SW 1271 (cell line): ENCODE results near the gene MMEL1.
A peak's percentile ranks its signal among the peaks of the same experiment; 100 is the strongest.
"Not testable (repeated sequence)": the region's sequence is repeated elsewhere in the genome, so short reads cannot be mapped to it uniquely, and the experiment has no call there.

Experiments used
- DNase-seq, 2 experiments: peaks; one replicate each; lab custom pipeline; 2025; lab: John Stamatoyannopoulos, UW

The MMEL1 gene

GRCh38 chr1:2557482-2558400 is 75.1 kb downstream of the MMEL1 start:
- no peak for DNase-seq

- no peak for DNase-seq
Measured at GRCh38 chr1:2556678-2557481, 75.9 kb downstream of the MMEL1 start.

GRCh38 chr1:2556277-2556677 is 76.5 kb downstream of the MMEL1 start, which contains the start of gene TNFRSF14:
TSS of gene TNFRSF14 (plus strand) at chr1:2556371. CDS start at chr1:2556665, 294 bp downstream.
- DNase-seq, result peak in 1 of 2 experiments; percentile 39

- DNase-seq, result no peak
Measured at GRCh38 chr1:2555634-2556276, 77.1 kb downstream of the MMEL1 start.

- DNase-seq, result no peak
Measured at GRCh38 chr1:2554621-2555387, 78.0 kb downstream of the MMEL1 start.

GRCh38 chr1:2553871-2554620 is 78.8 kb downstream of the MMEL1 start:
- DNase-seq, result no peak

GRCh38 chr1:2553076-2553475 is 79.7 kb downstream of the MMEL1 start:
- DNase-seq, result not testable (repeated sequence)

GRCh38 chr1:2552189-2552588 is 80.6 kb downstream of the MMEL1 start:
- DNase-seq, result no peak

GRCh38 chr1:2551544-2551943 is 81.3 kb downstream of the MMEL1 start:
- not testable (repeated sequence) for DNase-seq

GRCh38 chr1:2550309-2550861 is 82.4 kb downstream of the MMEL1 start:
- DNase-seq, result not testable (repeated sequence)

GRCh38 chr1:2549367-2550029 is 83.3 kb downstream of the MMEL1 start:
- not testable (repeated sequence) for DNase-seq

GRCh38 chr1:2548068-2548589 is 84.7 kb downstream of the MMEL1 start:
- peak in 1 of 2 experiments; percentile 42 for DNase-seq

- DNase-seq, result no peak
Measured at GRCh38 chr1:2547210-2548067, 85.4 kb downstream of the MMEL1 start.

- peak; percentile 70 to 90 for DNase-seq
Measured at GRCh38 chr1:2546515-2547209, 86.2 kb downstream of the MMEL1 start.

GRCh38 chr1:2545754-2546514 is 86.9 kb downstream of the MMEL1 start:
- DNase-seq, result peak; percentile 49 to 75

GRCh38 chr1:2544875-2545640 is 87.8 kb downstream of the MMEL1 start:
- no peak for DNase-seq
